Hindlimb muscle (tissue), 1 donor: Measurements from ENCODE around the gene FAM3B. TPM values are rescaled to one million over a fixed set of nuclear protein-coding genes. Genes with fewer than 3 reads are reported as not detected.
"Not testable (repeated sequence)": the region's sequence is repeated elsewhere in the genome, so short reads cannot be mapped to it uniquely, and the experiment has no call there.

ENCODE experiments used
- DNase-seq: peaks from one replicate; pipeline ENCODE4 v3.0.0-alpha.2; 2013
- polyA plus RNA-seq: library from polyadenylated mRNA; unstranded; fragments of 120-200 nt; gene quantifications from one replicate; pipeline ENCODE4 v1.2.1, GENCODE V29; 2013; ENCODE audit not compliant: insufficient read length

The FAM3B gene, protein sequence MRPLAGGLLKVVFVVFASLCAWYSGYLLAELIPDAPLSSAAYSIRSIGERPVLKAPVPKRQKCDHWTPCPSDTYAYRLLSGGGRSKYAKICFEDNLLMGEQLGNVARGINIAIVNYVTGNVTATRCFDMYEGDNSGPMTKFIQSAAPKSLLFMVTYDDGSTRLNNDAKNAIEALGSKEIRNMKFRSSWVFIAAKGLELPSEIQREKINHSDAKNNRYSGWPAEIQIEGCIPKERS
- not detected for polyA plus RNA-seq

DNA sequence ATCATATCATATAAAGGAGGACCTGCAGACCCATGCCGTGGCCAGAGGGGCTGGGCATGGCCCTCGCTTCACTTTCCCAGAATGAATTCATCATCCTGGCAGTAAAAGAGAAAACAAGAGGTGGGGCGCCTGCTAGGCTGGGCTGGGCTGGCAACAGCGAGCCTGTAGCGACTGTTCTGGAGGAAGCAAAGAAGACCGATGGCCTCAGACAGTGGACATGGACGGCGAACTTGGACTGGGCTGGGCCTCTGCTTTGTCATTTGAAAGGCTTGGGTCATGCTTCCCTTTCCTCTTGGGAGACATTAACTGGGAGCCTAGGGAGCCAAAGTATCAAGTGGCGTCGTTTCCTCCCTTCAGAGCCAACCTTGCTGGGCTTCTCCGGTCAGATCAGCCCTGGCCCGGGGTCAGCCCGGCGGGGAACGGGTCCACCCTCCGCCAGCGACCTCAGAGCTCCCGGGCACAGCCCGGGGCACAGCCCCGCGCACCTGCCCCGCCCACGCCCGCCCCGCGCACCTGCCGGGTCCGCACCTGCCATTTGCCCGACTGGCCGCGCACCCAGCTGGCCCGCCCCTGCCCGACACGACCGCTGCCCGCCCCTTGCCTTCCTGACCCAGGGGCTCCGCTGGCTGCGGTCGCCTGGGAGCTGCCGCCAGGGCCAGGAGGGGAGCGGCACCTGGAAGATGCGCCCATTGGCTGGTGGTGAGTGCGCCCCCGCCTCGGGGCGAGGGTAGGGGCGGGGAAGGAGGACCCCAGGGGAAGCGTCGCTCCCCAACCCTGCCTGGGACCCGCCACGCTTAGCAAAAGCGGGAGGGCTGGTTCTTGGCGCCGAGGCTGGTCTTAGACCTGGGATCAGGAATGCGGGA, at the start of gene FAM3B:
TSS of gene FAM3B (plus strand) at position 602 of the 863 bp plus-strand sequence. CDS start at position 681, 79 bp downstream.
- DNase-seq, result no peak

DNA sequence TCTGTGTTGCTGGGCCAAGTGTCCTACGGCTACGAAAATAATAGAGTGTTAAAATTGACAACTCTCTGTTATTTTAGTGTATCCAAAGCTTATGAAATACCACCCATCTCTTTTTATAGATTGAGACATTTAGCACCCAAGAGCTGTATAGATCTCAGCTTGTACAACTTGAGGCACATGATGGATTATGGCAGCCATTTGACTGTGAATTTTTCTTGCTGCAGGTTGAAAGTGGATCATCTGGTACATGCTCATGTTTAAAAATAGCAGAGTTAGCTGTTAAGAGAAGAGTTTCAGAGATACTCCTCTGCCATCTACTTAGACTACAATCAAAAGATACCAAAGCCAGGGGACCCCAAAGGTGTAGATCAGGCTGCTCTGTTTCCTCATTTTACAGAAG, 49.3 kb upstream of the FAM3B start:
- DNase-seq, result no peak

DNA sequence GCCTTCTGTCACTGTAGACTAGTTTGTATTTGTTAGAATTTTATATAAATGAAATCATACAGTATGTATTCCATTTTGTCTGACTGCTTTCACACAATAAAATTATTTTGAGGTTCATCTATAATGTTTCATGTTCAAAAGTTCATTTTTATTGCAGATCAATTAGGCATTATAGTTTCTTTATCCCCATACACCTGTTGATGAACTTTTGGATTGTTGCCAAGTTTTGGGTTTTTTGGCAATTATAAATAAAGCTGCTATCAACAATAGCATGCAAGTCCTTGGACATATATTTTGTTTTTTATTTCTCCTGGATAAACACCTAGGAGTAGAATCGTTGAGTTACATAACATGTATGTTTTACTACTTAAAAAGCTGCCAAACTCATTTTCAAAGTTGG, 47.1 kb upstream of the FAM3B start:
- no peak for DNase-seq

DNA sequence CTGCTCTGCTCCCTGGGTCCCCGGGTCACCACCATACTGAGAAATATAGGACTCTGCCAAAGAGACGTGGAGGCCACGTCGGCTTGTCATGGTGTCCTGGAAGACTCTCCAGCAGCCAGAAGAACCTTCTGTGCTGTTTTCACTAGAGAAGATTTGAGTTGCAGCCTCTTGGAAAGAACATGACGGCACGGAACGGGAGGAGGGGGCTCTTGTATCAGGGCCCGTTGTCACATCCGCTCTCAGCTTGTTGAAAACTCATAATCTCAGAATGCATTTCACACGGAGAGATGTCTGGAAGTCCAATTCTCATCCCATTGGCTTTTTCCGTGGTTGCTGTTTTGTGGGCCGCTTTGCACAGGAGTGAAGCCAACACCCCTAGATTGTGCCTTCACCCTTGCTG, 39.4 kb upstream of the FAM3B start:
- no peak for DNase-seq

DNA sequence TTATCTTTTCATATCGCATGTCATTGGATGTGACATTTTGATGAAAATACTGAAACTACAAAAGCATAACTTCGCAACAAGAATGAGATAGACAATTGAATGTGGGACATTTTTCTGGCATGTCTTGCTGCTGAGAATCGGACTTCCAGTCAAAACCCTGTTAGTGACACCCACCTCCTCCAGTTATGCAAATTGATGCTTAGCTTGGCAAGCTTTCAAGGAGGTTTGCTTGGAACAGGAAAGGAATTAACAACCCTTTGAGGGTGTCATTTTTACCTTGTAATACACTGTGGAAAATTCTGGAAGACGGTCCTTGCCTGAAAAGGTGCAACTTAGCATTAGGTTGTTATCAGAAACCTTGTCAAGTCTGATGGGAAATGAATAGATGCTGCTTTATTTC, 38.8 kb upstream of the FAM3B start:
- DNase-seq, result no peak

DNA sequence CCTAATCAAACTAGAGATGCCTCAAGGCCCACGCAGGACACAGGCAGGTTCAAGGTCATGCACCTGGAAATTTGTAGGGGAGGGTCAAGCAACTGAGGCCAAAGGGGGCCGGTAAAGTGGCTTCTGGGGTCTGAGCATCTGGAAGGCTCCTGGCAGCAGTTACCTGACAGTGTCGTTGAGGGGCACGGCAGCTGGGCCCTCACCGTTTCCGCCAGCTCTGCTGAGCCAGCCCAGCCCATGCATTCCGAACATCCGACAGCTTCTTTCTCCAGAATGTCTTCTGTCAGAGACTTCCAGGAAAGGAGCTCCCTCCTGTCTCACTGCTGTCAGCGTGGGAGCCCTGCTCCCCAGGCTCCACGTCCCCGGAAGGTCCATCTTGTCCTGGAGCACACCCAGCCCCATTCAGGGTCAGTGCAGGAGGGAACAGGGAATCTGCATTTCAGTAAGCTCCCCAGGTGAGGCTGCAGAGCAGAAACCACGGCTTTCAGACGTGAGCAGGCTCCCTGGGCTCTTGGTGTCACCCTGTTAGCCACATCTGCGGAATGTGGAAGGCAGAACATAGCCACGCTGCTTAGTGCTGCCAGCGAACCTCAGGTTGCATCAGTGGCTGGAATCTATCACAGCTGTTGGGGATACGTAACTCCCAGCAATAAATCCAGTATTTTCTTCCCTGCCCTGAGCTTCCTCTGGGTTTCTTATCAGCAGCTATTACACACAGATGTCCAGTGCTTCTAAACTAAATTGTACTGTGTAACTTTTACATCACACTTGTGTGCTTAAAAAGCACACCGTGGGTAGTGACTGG, 36.3 kb upstream of the FAM3B start:
- DNase-seq, result no peak

DNA sequence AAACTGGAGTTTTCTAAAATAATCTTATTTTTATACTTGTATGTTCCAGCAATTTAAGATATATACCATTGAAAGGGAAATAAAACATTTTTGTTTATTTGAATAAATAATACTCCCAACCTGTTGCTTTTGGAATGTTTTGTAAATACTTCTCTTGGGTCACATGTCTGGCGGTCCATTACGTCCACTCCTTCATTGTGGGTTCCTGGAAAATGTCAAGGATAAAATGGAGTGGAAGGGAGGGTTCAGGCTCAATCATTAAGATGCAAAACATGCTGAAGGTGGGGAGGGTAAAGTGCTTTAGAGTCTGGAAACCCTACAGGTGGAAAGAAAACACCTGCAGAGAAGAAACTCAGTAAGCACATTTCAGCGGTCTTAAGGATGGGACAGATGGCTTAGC, 34.2 kb upstream of the FAM3B start:
- DNase-seq, result no peak

DNA sequence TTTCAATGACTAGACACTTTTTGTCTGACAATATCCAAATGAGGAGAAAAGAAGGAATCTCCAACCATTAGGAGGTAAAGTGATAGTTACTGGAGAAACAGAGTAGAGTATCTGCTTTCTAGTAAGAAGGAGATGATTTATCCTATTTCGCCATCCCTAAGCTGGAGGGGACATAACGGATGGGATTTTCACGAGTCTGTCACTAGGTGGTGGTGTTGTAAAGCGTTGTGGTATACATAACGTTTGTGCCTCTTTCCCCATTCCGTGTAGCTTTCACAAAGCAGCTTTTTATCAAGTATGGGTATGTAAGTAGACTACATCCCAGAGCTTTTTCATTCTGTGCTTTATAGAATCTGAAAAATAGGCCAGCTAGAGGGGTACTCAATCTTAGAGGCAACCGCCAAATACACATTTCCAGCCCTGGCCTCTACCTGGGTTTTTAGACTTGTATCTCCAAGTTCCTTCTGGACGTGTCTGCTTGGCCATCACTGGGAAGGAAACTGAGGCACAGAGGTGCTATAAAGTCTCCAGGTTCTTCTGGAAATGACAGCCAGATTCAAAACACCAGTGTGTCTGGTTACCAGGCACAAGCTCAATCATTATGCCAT, 33.3 kb upstream of the FAM3B start:
- DNase-seq, result peak; percentile 71

DNA sequence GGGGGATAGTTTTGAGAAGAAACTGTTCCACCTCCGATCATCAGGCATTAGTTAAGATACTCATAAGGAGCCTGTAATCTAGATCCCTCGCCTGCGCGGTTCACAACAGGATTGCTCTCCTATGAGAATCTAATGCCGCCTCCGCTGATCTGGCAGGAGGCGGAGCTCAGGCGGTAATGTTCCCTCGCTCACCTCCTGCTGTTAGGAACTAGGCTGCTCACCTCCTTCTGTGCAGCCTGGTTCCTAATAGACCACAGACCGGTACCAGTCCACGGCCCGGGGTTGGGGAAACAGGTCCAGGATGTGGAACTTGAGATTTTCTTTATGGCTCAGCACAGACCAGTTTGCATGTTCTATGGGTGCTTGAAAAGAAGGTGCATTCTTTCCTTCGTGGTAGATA, 27.2 kb upstream of the FAM3B start:
- DNase-seq, result no peak

DNA sequence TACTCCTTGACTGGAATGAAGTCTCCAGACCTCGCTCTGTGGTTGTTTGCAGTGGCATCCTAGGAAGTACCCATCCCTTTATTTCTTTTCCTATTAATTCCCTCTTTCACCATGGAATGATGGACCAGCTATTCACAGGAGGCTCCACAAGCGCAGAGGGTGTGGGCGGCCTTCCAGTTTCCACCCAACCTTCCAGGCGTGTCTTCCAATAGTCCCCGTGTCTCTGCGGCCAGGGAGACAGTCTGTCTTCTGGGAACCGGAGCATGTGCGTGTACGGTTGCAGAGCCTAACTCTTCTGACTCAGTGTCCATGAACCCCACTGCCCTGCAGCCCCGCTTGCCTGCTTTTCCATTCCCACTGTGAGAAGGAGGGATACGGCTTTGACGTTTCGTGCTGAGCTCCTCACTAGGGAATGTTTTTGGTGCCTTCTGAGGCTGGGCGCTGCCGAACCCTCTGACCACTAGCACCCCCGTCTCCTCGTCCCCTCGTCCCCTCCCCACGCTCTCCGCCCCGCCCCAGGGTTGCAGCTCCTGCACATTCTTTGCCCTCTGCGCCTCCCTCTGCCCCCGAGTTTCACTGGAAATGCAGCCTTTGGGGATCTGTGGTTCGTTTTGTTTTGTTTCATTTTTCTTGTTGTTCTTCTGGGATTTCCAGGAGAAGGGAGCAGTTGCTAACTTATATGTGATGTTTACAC, 26.3 kb upstream of the FAM3B start:
- DNase-seq, result no peak

DNA sequence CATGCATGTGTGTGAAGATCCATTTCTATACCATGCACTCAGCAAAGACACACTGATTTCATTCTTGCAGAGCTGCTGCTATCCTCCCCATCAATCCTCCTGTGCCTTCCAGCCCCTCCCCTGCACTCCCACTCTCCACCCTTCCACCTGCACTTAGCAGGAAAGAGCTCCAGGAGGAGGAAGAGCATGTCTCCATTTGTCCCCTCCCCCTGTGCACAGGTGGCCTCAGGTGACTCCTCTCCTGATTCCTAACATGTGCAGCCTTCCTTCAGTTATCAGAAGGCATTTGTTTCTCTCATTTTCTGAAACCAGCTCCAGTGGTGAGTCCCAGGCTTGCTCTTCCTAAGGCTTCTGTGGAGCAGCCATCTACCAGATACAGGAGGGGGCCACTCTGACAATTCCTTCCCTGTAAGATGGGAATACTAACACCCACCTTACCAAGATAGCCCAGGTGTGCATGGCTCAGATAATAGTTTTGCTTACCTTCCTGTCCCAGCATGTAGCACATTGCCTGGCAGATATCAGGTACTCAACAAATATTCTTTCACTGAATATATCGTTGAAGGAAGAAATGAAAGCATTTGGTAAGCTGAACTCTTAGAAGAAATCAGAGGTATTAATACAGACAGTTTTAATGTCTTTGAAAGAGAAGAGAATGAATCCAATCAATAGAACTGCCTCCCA, 21.9 kb upstream of the FAM3B start:
- no peak for DNase-seq

DNA sequence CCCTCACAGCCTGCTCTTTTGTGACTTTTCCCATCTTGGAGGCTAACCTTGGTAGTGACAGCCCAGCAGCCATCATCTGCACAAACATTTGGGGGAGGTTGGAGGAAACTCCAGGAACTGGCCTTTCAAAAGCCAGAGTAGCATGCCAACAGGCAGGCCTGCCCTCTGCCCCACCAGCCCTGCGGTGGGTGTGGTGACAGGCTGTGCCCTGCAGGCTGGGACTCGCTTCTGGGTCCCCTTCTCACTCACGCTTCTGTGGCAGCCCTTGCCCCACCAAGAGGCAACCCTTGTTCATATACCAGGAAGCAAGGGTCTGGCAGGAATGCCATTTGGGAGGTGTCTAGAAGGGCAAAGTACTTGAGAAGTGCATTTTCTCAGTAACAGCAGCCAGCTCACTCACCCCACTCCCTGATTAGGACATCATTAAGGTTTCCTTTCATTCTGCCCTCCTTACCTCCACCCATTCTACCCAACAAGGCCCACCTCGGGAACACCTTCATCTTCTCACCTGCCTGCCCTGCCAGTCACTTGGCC, 20.8 kb upstream of the FAM3B start:
- no peak for DNase-seq

DNA sequence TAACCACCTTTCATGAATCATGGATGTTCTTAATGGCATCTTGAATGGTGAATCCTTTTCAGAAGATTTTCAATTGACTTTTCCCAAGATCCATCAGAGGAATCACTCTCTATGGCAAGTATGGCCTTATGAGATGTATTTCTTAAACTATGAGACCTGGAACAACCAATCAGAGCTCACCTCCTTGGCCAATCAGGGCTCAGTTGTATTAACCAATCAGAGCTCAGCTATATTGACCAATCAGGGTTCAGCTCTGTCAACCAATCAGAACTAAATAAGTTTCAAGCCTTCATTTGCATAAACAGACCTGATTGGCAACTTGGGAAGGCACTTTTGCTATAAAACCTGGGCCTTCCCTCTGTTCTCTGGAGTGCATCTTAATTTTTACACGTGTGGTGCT, 13.6 kb upstream of the FAM3B start:
- no peak for DNase-seq

DNA sequence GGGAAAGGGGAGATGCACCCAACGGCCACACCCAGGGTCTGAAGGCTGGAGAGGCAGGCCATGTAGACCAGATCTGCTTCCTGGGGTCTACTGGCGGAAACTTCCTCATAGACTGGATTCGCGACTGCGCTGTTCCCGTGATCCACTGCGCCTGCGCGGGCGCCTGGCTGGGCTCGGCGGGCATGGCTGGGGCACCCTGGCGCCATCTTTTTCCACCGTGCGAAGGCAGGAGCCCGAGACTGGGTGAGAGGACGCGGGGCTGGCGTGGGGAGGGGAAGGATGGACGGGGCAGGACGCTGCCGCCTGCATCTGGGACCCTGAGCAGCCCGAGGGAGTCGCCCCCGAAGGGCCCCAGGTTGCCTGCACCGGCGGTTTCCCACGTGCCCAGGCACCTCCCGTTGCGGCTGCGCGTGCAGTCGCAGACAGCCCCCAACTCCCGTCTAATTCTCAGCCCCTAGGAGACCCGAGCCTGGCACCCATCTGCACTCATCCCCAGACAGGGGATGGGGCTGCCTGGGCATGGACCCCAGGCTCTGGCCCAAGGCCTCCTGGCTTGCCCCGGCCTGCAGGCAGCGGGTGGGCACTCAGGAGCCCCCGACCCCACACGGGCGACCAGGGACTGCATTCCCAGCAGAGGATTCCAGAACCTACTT, 12.4 kb upstream of the FAM3B start:
- DNase-seq, result no peak

DNA sequence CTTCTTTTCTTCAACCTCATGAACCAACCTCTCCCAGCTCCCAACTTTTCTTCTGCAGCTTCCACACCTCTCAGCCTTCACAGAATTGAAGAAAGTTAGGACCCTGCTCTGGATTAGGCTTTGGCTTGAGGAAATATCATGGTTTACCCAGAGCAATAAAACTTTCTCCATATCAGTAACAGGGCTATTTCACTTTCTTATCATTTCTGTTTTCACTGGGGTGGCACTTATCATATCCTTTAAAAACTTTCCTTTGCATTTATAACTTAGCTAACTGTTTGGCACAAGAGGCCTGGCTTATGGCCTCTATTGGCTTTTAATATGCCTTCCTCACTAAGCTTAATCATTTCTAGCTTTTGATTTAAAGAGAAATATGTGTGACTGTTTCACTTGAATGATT, 9.4 kb upstream of the FAM3B start:
- DNase-seq, result no peak

DNA sequence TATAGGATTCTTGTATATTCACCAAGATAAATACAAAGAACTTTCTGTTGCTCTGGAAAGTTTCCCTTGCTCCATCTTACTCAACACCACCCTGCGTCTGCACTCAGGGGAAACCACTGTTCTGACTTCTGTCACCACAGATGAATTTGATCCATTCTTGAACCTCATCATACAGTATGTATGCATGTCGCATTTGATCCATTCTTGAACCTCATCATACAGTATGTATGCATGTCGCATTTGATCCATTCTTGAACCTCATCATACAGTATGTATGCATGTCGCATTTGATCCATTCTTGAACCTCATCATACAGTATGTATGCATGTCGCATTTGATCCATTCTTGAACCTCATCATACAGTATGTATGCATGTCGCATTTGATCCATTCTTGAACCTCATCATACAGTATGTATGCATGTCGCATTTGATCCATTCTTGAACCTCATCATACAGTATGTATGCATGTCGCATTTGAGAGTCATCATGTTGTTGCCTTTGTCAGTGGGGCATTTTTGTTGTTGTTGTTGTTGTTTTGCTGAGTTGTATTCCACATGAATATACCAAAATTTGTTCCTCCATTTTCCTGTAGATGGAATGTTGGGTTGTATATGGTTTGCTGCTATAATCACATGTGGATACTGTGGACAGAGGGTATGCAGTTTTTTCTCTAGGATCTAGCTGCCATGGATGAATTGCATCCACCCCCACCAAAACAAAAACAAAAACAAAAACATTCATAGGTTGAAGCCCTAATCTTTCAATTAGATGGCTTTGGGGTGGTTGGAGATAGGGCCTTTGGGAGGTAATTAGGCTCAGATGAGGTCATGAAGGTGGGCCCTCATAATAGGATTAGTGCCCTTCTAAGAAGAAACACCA, 3.1 kb upstream of the FAM3B start:
- not testable (repeated sequence) for DNase-seq

DNA sequence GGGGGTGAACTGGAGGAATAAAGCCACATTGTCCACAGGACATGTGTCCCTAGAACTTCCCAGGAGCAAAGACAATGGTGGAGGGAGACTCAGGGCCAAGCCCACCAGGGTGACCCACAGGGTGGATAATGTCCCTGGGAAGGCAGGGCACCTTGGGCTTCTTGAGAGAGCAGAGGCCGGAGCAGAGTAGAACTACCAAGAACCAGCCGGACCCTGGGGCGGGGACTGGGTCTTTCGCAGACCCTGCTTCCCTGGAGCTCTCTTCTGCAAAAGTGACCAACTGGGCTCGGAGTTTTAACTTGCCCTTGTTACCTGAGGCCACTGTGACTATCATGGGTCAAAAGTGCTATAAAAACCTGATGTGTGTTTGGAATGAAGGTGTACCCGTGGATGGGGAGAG, 875 bp upstream of the FAM3B start:
- no peak for DNase-seq

DNA sequence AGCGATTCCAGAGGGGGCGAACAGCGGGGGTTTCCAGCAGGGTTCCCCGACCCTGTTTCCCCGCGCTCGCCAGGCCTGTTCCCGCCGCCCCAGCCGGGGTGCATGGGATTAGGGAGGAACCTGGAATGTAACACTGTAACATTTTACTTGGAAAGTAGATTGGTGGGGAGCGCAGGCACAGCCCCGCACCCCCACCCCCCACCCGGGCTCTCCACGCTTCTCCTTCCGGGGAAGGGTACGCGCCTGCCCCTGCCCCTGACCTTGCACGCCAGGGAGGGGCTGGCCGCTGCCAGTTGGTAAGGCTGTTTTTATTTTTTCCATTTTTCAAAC, 427 bp downstream of the FAM3B start:
- no peak for DNase-seq

DNA sequence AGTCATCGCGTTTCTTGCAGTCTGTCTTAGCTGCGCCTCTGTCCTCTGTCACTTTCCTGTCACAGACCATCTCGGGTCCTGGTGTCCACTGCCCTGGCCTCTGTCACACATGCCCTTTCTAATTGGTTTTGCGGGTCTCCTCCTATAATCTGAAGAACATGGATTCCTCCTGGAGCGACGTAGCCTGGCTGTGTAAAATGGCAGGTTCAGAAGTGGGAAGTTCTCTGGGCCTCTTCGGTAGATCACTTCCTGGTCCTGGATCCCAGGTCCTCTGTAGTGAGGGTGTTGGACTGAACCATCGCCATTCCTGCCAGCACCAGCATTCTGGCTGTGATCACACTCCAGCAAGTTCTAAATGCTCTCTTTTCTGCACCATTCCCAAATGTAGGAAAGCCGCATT, 857 bp downstream of the FAM3B start:
- no peak for DNase-seq

DNA sequence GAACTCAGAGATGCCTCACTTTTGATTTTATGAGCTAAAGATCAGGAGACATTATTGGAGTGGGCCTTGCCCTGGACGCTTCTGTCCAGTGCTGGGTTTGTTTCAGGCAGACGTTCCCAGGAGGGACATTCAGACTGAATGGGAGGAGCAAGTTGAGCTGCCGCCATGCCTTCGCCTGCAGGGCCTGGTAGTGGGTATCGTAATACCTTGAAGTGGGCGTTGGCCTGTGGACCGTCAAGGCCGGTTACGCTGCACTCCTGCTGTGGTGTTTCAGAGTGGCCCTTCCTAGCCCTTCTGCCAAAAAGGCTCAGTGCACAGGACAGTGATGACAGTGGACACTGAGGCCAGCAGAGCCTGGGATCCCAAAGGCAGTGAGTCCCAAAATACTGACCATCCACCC, 1.6 kb downstream of the FAM3B start:
- DNase-seq, result no peak
